ENCODE measurements around the gene FAIM2. TPM values are rescaled to one million over a fixed set of nuclear protein-coding genes. Genes with fewer than 3 reads are reported as not detected.
"Not testable (repeated sequence)": the region's sequence is repeated elsewhere in the genome, so short reads cannot be mapped to it uniquely, and the experiment has no call there.

Gene FAIM2
- total and polyA plus RNA-seq, 2 donors from 2014 or later, result 1.3 to 5.5 TPM

GRCh38 chr12:49864798-49865090, 39.0 kb downstream of the FAIM2 start:
- intact Hi-C loops (cut with DNase I), result no loop called here
- FAIRE-seq (no peak), DNase-seq (no peak)
- no peak overlapping the region for H3K27ac ChIP-seq (ENCODE audit: low read depth in 2 of 2, low read length in 2 of 2)
- H3K9ac ChIP-seq (ENCODE audit: low read length in 3 of 3), result no peak overlapping the region
- no peaks in the 10 kb centered on the region for H3K36me3 ChIP-seq (ENCODE audit: control insufficient read depth in 2 of 3, insufficient read depth in 3 of 3, low read length in 3 of 3)
- H3K4me3 ChIP-seq (ENCODE audit: low read length in 3 of 3), result no peak overlapping the region
- H3K27me3 ChIP-seq (ENCODE audit: control insufficient read depth, insufficient read depth, low read length), result no peaks in the 10 kb centered on the region
- H3K9me3 ChIP-seq (ENCODE audit: control insufficient read depth in 2 of 3, insufficient read depth in 1 of 3, low read length in 3 of 3), result no peaks in the 10 kb centered on the region
- TF ChIP-seq, protein P1, sequence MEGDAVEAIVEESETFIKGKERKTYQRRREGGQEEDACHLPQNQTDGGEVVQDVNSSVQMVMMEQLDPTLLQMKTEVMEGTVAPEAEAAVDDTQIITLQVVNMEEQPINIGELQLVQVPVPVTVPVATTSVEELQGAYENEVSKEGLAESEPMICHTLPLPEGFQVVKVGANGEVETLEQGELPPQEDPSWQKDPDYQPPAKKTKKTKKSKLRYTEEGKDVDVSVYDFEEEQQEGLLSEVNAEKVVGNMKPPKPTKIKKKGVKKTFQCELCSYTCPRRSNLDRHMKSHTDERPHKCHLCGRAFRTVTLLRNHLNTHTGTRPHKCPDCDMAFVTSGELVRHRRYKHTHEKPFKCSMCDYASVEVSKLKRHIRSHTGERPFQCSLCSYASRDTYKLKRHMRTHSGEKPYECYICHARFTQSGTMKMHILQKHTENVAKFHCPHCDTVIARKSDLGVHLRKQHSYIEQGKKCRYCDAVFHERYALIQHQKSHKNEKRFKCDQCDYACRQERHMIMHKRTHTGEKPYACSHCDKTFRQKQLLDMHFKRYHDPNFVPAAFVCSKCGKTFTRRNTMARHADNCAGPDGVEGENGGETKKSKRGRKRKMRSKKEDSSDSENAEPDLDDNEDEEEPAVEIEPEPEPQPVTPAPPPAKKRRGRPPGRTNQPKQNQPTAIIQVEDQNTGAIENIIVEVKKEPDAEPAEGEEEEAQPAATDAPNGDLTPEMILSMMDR (IDR thresholded peaks at IDR 0.05; ENCODE audit: borderline replicate concordance, extremely low read depth, insufficient read depth), result no peak
- H3K4me1 ChIP-seq (ENCODE audit: control insufficient read depth in 2 of 3, insufficient read depth in 2 of 3, low read depth in 1 of 3, low read length in 3 of 3), result peaks cover 2 to 16% (median 11%) of the 10 kb centered on the region in 3 donors

DNA sequence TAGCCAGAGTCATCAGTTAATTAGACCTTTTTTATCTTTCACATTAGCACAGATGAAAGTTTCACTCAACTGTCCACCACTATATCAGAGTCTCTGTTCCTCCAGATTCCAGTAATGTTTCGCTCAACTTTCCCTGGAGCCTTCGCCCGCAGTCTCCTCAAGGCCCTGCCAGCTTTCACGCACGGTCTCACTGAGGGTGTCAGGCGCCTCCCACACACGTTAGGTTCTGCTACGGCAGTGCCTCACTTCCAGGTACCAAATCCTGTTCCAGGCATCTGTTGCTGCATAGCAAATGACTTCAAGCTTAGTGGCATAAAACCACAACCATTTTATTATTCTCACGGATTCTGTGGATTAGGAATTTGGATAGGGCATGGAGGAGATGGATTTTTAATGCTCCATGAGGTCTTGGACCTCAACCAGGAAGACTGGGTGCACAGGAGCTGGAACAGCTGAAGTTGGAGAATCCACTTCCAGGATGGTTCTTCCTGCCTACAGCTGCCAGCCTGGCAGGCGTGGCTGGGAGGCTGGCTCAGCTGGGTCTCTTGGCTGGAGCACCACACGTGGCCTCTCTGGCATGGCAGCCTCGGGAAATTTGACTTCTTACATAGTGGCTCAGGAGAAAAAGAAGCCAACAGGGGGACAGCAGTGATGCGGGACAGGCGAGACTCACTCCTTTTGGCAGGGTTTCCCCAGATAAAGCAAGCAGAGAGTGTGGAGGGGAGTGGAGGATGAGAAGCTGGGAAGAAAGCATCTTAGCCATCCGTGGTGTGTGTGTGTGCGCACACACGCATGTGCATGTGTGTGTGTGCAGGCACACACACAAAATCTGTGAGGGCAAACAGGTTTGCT, 39.5 kb downstream of the FAIM2 start:
- intact Hi-C loops (cut with DNase I), result no loop called here
- no peaks in the 10 kb centered on the region for H3K9me3 ChIP-seq (ENCODE audit: control insufficient read depth in 2 of 3, insufficient read depth in 1 of 3, low read length in 3 of 3)
- H3K27ac ChIP-seq (ENCODE audit: low read depth in 2 of 2, low read length in 2 of 2), result no peak overlapping the region

DNA sequence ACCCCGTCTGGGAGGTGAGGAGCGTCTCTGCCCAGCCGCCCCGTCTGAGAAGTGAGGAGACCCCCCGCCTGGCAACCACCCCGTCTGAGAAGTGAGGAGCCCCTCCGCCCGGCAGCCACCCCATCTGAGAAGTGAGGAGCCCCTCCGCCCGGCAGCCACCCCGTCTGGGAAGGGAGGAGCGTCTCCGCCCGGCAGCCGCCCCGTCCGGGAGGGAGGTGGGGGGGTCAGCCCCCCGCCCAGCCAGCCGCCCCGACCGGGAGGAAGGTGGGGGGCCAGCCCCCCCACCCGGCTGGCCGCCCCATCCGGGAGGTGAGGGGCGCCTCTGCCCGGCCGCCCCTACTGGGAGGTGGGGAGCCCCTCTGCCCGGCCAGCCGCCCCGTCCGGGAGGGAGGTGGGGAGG, 42.8 kb downstream of the FAIM2 start:
- H3K4me3 ChIP-seq (ENCODE audit: low read length in 3 of 3); H3K36me3 ChIP-seq (ENCODE audit: control insufficient read depth in 2 of 3, insufficient read depth in 3 of 3, low read length in 3 of 3); DNase-seq; H3K27ac ChIP-seq (ENCODE audit: low read depth in 2 of 2, low read length in 2 of 2); FAIRE-seq; H3K27me3 ChIP-seq (ENCODE audit: control insufficient read depth, insufficient read depth, low read length); H3K9ac ChIP-seq (ENCODE audit: low read length in 3 of 3); intact Hi-C loops (cut with DNase I); H3K4me1 ChIP-seq (ENCODE audit: control insufficient read depth in 2 of 3, insufficient read depth in 2 of 3, low read depth in 1 of 3, low read length in 3 of 3); H3K9me3 ChIP-seq (ENCODE audit: control insufficient read depth in 2 of 3, insufficient read depth in 1 of 3, low read length in 3 of 3): not testable (repeated sequence)

More for the DNA sequence above, 39.5 kb downstream of the FAIM2 start:
- Histone ChIP-seq H3K4me3 (ENCODE audit: low read length in 3 of 3) (no peak overlapping the region), H3K27me3 (ENCODE audit: control insufficient read depth, insufficient read depth, low read length) (no peaks in the 10 kb centered on the region), H3K9ac (ENCODE audit: low read length in 3 of 3) (no peak overlapping the region), H3K4me1 (ENCODE audit: control insufficient read depth in 2 of 3, insufficient read depth in 2 of 3, low read depth in 1 of 3, low read length in 3 of 3) (peaks cover 2 to 16% (median 6%) of the 10 kb centered on the region in 3 donors), H3K36me3 (ENCODE audit: control insufficient read depth in 2 of 3, insufficient read depth in 3 of 3, low read length in 3 of 3) (no peaks in the 10 kb centered on the region)
- DNase-seq (no peak), FAIRE-seq (no peak)
- TF ChIP-seq, protein P1 (IDR thresholded peaks at IDR 0.05; ENCODE audit: borderline replicate concordance, extremely low read depth, insufficient read depth), result no peak

DNA sequence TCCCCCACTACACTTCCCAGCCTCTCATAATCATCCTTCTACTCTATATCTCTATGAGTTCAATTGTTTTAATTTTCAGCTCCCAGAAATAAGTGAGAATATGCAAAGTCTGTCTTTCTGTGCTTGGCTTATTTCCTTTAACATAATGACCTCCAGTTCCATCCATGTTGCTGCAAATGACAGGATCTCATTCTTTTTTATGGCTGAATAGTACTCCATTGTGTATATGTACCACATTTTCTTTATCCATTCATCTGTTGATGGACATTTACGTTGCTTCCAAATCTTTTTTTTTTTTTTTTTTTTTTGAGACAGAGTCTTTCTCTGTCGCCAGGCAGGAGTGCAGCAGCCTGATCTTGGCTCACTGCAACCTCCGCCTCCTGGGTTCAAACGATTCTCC, 47.8 kb downstream of the FAIM2 start:
- not testable (repeated sequence) for DNase-seq

More for the DNA sequence above, 47.8 kb downstream of the FAIM2 start:
- FAIRE-seq; H3K9ac ChIP-seq (ENCODE audit: low read length in 3 of 3); H3K4me3 ChIP-seq (ENCODE audit: low read length in 3 of 3); H3K9me3 ChIP-seq (ENCODE audit: control insufficient read depth in 2 of 3, insufficient read depth in 1 of 3, low read length in 3 of 3); H3K36me3 ChIP-seq (ENCODE audit: control insufficient read depth in 2 of 3, insufficient read depth in 3 of 3, low read length in 3 of 3); H3K4me1 ChIP-seq (ENCODE audit: control insufficient read depth in 2 of 3, insufficient read depth in 2 of 3, low read depth in 1 of 3, low read length in 3 of 3); H3K27me3 ChIP-seq (ENCODE audit: control insufficient read depth, insufficient read depth, low read length); intact Hi-C loops (cut with DNase I); H3K27ac ChIP-seq (ENCODE audit: low read depth in 2 of 2, low read length in 2 of 2): not testable (repeated sequence)

Measured in kidney (tissue), 14 donors.